ENCODE measurements around the gene NTN4.

The NTN4 gene

GRCh38 chr12:95718006-95718431 lies 72.5 kb downstream of the NTN4 start:
- Mint-ChIP-seq H3K27ac (no peak overlapping the region), H3K4me1 (no peaks in the 10 kb centered on the region), H3K36me3 (ENCODE audit: low read depth) (no peaks in the 10 kb centered on the region), H3K27me3 (ENCODE audit: low read depth, poor library complexity) (peaks cover 3% of the 10 kb centered on the region), H3K4me3 (no peak overlapping the region), H3K9me3 (no peaks in the 10 kb centered on the region)
- TF ChIP-seq, protein P1, sequence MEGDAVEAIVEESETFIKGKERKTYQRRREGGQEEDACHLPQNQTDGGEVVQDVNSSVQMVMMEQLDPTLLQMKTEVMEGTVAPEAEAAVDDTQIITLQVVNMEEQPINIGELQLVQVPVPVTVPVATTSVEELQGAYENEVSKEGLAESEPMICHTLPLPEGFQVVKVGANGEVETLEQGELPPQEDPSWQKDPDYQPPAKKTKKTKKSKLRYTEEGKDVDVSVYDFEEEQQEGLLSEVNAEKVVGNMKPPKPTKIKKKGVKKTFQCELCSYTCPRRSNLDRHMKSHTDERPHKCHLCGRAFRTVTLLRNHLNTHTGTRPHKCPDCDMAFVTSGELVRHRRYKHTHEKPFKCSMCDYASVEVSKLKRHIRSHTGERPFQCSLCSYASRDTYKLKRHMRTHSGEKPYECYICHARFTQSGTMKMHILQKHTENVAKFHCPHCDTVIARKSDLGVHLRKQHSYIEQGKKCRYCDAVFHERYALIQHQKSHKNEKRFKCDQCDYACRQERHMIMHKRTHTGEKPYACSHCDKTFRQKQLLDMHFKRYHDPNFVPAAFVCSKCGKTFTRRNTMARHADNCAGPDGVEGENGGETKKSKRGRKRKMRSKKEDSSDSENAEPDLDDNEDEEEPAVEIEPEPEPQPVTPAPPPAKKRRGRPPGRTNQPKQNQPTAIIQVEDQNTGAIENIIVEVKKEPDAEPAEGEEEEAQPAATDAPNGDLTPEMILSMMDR (IDR thresholded peaks at IDR 0.05), result no peak
- no peak for DNase-seq

- H3K27ac Mint-ChIP-seq, result no peak overlapping the region
- H3K4me1 Mint-ChIP-seq, result no peaks in the 10 kb centered on the region
- H3K4me3 Mint-ChIP-seq, result no peak overlapping the region
- no peak for DNase-seq
- peaks cover 3% of the 10 kb centered on the region for H3K27me3 Mint-ChIP-seq (ENCODE audit: low read depth, poor library complexity)
- H3K36me3 Mint-ChIP-seq (ENCODE audit: low read depth), result no peaks in the 10 kb centered on the region
- H3K9me3 Mint-ChIP-seq, result no peaks in the 10 kb centered on the region
- TF ChIP-seq, protein P1 (IDR thresholded peaks at IDR 0.05), result no peak
Measured at GRCh38 chr12:95717316-95717928, 73.1 kb downstream of the NTN4 start.

DNA sequence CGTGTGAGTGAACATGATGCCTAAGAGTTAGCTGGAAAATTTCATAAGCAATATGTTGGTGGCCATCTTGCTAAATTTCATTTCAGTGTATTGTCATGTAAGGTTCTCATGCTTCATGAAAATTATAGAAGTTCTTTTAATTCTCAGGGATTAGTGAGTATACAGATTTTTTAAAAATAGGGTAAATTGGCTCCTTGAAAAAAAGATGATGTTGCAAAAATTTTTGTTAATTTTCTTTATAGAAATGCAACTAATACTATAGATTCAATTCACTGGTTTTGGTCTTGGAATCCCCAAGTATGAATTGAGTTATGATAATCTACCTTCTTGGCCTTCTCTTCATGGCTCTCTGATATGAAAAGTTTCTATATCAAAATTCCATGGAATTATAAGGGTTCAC lies 75.4 kb downstream of the NTN4 start:
- H3K4me3 Mint-ChIP-seq, result no peak overlapping the region
- no peak overlapping the region for H3K27ac Mint-ChIP-seq
- H3K9me3 Mint-ChIP-seq, result no peaks in the 10 kb centered on the region
- H3K4me1 Mint-ChIP-seq, result no peaks in the 10 kb centered on the region
- DNase-seq, result no peak
- peaks cover 3% of the 10 kb centered on the region for H3K27me3 Mint-ChIP-seq (ENCODE audit: low read depth, poor library complexity)
- H3K36me3 Mint-ChIP-seq (ENCODE audit: low read depth), result no peaks in the 10 kb centered on the region
- TF ChIP-seq, protein P1 (IDR thresholded peaks at IDR 0.05), result no peak

DNA sequence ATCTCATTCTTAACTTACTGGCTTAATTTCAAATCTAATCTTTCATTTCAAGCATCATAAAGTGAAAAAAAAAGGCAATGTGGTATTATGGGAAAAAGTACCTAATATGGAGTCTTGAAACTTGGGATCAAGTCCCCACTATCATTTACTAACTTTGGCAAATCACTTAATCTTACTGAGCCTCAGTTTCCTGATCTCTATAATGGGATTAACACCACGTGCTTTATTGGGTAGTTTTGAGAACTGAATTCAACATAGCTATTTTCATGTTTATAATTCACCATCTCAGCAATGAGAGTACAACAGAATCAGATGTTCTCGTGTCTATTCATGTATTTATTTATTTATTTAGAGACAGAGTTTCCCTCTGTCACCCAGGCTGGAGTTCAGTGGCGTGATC lies 78.3 kb downstream of the NTN4 start:
- H3K36me3 Mint-ChIP-seq (ENCODE audit: low read depth), result no peaks in the 10 kb centered on the region
- DNase-seq, result no peak

DNA sequence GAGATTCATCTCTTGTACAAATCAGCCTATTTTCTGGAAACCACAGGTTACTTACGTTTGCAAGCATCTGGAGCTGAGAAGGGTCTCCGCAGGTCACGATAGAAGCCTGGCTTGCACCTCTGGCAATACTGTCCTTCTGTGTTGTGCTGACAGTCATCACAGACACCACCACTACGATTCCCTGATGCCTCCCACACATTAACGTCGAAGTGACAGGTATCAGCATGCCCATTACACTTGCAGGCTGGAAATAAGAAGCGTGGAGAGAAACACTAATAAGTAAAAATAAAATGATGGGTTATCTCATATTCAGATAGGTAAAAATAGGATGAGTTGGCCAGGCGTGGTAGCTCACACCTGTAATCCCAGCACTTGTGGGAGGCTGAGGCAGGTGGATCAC lies 80.2 kb downstream of the NTN4 start:
- H3K4me1 Mint-ChIP-seq, result no peaks in the 10 kb centered on the region
- H3K27ac Mint-ChIP-seq, result no peak overlapping the region
- no peaks in the 10 kb centered on the region for H3K36me3 Mint-ChIP-seq (ENCODE audit: low read depth)
- TF ChIP-seq, protein P1 (IDR thresholded peaks at IDR 0.05), result no peak
- no peaks in the 10 kb centered on the region for H3K9me3 Mint-ChIP-seq
- no peak for DNase-seq
- H3K27me3 Mint-ChIP-seq (ENCODE audit: low read depth, poor library complexity), result peaks cover 6% of the 10 kb centered on the region
- no peak overlapping the region for H3K4me3 Mint-ChIP-seq

More for the DNA sequence above, 78.3 kb downstream of the NTN4 start:
- Mint-ChIP-seq H3K4me3 (no peak overlapping the region), H3K4me1 (no peaks in the 10 kb centered on the region), H3K27ac (no peak overlapping the region), H3K27me3 (ENCODE audit: low read depth, poor library complexity) (peaks cover 2% of the 10 kb centered on the region), H3K9me3 (no peaks in the 10 kb centered on the region)
- TF ChIP-seq, protein P1 (IDR thresholded peaks at IDR 0.05), result no peak

- no peak overlapping the region for H3K4me3 Mint-ChIP-seq
- DNase-seq, result no peak
- no peaks in the 10 kb centered on the region for H3K4me1 Mint-ChIP-seq
- no peaks in the 10 kb centered on the region for H3K36me3 Mint-ChIP-seq (ENCODE audit: low read depth)
- H3K9me3 Mint-ChIP-seq, result no peaks in the 10 kb centered on the region
- H3K27me3 Mint-ChIP-seq (ENCODE audit: low read depth, poor library complexity), result peaks cover 9% of the 10 kb centered on the region
- H3K27ac Mint-ChIP-seq, result no peak overlapping the region
- TF ChIP-seq, protein P1 (IDR thresholded peaks at IDR 0.05), result no peak
Measured at GRCh38 chr12:95709152-95709551, 81.4 kb downstream of the NTN4 start.
